ENCODE results near the gene ARSB.

The ARSB gene

DNA sequence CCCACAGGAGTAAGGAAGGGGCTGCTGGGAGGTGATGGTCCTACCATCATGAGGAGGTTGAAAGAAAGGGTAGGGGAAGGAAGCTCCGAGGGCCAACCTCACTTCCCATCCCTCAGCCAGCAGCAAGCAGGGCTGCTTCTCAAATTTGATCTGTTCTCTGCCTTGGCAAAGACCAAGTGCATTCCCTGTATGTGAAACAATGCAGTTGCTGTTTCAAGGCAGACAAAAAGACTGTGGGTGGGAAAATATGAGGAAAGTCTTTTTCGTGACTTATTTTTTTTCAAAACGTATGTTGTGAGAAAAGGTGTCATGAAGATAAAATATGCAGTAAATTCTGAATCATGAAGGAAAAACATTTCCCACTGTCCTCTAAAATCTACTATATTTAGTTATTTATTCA is 165.9 kb downstream of the ARSB start:
- TF ChIP-seq ZFX (IDR thresholded peaks at IDR 0.05; ENCODE audit: borderline replicate concordance), result no peak
- TF ChIP-seq, protein P1, sequence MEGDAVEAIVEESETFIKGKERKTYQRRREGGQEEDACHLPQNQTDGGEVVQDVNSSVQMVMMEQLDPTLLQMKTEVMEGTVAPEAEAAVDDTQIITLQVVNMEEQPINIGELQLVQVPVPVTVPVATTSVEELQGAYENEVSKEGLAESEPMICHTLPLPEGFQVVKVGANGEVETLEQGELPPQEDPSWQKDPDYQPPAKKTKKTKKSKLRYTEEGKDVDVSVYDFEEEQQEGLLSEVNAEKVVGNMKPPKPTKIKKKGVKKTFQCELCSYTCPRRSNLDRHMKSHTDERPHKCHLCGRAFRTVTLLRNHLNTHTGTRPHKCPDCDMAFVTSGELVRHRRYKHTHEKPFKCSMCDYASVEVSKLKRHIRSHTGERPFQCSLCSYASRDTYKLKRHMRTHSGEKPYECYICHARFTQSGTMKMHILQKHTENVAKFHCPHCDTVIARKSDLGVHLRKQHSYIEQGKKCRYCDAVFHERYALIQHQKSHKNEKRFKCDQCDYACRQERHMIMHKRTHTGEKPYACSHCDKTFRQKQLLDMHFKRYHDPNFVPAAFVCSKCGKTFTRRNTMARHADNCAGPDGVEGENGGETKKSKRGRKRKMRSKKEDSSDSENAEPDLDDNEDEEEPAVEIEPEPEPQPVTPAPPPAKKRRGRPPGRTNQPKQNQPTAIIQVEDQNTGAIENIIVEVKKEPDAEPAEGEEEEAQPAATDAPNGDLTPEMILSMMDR (IDR thresholded peaks at IDR 0.05), result no peak
- H3K27ac ChIP-seq, result no peak overlapping the region

DNA sequence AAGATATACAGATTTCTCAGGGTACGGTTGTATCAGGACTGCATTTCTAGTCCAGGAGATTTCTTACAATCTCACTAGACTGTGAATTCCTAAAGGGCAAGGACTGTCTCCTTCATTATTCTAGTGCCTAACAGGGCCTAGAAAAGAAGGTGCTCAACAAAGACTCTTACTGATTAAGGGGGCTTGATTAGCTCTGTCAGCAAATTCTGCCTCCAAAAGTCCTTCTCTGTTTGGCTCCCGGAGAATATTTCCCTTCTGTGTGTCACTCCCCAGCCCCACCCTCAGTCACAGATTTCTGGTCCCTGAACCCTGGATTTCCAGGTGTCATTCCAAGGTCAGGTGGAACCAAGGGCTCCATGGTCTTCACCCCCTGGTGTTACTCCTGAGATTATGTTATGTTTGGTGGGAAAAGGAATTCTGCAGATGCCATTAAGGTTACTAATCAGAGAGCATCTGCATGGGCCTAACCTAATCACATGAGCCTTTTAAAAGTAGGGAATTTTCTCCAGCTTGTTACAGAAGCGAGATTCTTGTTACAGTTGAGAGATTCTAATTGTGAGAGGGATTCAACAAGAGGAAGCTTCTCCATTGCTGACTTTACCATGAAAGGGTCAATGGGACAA is 168.9 kb downstream of the ARSB start:
- no peak overlapping the region for H3K27ac ChIP-seq
- TF ChIP-seq ZFX (IDR thresholded peaks at IDR 0.05; ENCODE audit: borderline replicate concordance), result no peak

GRCh38 chr5:78813906-78814530 is 171.1 kb downstream of the ARSB start:
- TF ChIP-seq, protein P1 (IDR thresholded peaks at IDR 0.05), result no peak
- TF ChIP-seq ZFX (IDR thresholded peaks at IDR 0.05; ENCODE audit: borderline replicate concordance), result no peak
- no peak overlapping the region for H3K27ac ChIP-seq

DNA sequence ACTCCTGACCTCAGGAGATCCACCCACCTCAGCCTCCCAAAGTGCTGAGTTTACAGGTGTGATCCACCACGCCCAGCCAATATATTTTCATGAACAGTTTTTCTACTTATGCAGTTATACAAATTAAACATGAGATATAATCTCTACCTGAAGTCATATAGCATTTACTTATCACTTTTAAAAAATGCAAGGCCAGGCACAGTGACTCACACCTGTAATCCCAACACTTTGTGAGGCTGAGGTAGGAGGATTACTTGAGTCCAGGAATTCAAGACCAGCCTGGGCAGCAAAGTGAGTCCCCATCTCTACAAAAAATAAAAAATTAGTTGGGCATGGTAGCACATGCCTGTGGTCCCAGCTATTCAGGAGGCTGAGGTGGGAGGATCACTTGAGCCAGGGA is 171.8 kb downstream of the ARSB start:
- TF ChIP-seq, protein P1 (IDR thresholded peaks at IDR 0.05), result no peak
- no peak for TF ChIP-seq ZFX (IDR thresholded peaks at IDR 0.05; ENCODE audit: borderline replicate concordance)
- no peak overlapping the region for H3K27ac ChIP-seq

- no peak for TF ChIP-seq ZFX (IDR thresholded peaks at IDR 0.05; ENCODE audit: borderline replicate concordance)
- TF ChIP-seq, protein P1 (IDR thresholded peaks at IDR 0.05), result no peak
- H3K27ac ChIP-seq, result no peak overlapping the region
Observed at GRCh38 chr5:78811866-78812265, 173.2 kb downstream of the ARSB start.

DNA sequence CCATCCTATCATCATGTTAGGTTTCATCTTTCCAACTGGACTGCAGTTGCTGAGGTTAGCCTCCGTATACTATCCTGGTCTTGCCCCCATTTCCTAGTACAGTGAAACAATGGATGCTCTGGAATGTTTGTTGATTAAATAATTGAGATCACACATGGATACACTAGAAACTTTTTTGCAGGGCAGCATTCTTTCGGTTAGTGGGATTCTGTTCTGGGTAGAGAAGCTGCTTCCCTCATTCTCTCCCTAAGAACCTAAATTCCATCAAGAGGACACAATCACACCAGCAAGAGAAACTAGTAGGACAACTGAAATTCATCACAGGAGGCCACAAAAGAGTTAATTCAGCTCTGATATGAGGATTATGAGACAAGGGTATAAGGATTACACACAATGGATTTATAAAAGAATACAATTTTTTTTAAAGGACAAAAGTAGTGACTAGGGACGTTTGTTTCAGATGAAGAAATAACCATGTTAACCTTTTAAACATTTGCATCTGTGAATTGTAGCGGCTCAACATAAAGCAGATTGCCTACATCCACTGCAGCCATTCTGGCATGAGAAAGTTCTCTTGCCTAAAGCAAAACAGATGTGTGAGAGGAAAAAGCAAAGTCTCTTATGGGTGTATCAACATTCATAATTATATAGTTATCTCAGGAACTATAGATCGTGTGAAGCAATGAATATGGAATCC is 173.8 kb downstream of the ARSB start:
- no peak overlapping the region for H3K27ac ChIP-seq
- TF ChIP-seq, protein P1 (IDR thresholded peaks at IDR 0.05), result no peak
- no peak for TF ChIP-seq ZFX (IDR thresholded peaks at IDR 0.05; ENCODE audit: borderline replicate concordance)

DNA sequence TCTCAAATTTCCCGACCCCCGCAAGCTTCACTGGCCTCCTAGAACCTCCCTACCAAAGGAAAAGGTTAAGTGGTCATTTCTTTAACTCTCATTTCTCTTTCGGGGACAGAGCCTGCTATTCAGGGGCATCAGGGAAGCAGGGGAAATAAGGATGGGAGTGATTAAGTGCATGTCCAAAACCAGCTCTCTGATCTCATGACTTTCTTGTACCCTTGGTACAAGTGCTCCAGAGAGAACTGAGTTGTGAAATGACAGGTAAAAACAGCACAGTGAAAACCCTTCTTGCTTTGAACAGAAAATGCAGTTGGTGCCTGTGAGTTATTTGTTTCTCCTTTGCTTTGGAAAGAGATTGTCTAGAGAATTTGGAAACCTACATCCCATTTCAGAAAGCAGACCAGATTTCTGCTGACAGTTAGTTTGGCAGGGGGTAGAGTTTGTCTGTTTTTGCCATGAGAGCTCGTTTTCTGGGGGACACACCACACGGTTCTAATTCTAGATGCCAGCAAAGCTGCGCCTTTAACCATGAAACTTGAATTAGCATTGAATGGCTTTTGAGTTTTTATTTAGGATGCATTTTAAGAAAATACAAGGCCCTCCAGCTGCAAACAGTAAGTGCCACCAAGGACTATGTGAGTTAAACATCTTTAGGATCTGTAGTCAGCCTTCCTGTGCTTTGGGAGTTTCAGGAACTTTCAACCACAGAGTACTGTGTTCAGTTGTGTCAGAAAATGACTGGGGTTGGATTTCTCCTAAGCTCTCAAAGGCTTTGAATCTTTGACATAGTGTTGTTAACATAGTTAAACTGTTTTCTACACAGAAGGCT is 174.8 kb downstream of the ARSB start:
- TF ChIP-seq ZFX (IDR thresholded peaks at IDR 0.05; ENCODE audit: borderline replicate concordance), result no peak
- TF ChIP-seq, protein P1 (IDR thresholded peaks at IDR 0.05), result no peak
- H3K27ac ChIP-seq, result no peak overlapping the region

Data from 22Rv1 (cell line).